HG02798 (cell line): Measurements from ENCODE around the gene TMEM98.
"Not testable (repeated sequence)": the region's sequence is repeated elsewhere in the genome, so short reads cannot be mapped to it uniquely, and the experiment has no call there.

Source experiments
- ATAC-seq: cut with Tn5 transposase; IDR thresholded peaks from one replicate; pipeline ENCODE4 v1.9.1; 2021; ENCODE audit warnings: mild to moderate bottlenecking; ENCODE audit not compliant: unreplicated experiment, poor library complexity

TMEM98 gene, protein sequence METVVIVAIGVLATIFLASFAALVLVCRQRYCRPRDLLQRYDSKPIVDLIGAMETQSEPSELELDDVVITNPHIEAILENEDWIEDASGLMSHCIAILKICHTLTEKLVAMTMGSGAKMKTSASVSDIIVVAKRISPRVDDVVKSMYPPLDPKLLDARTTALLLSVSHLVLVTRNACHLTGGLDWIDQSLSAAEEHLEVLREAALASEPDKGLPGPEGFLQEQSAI

GRCh38 chr17:32927724-32928585 is at the start of gene TMEM98:
Gene TMEM98, plus strand, starts transcription at chr17:32928153. Its CDS starts 3,376 bp downstream, at chr17:32931529.
- no peak for ATAC-seq

DNA sequence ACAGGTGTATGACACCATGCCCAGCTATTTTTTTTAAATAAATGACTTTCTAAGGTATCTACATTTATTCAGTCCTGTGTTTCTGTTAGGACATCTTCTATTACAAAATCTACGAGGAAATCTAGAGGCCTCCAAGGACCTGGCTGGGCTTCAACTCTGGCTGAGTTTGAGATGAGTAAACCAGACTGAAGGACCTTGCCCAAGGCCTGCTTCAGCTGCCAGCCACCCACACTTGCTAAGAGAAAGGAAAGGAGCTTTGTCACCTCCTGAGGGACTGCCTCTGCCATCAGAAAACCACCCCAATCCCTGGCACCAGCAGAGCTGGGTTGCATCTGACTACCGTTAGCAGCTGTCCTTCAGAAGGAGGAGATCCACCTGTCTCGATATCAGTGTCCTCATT is 49.7 kb upstream of the TMEM98 start:
- ATAC-seq: no peak

DNA sequence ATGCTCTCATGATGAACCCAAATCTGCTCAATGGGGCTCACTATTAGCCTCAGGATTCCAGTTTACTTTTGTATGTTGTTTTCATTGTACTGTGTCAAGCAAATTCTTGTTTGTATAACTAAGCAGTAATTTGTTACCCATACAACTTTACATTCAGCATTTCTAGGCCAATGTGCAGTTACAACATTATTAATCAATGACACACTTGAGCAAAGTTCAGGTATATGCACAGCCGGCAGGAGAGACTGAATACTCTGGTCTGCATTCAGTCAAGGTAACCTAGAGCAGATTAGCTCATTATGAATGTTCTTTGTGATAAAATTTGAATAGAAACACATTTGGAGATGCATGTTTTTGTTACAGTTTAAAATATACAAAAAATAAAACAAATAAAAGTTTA is 48.8 kb upstream of the TMEM98 start:
- no peak for ATAC-seq

GRCh38 chr17:32880671-32881453 is 47.1 kb upstream of the TMEM98 start:
- ATAC-seq: no peak

DNA sequence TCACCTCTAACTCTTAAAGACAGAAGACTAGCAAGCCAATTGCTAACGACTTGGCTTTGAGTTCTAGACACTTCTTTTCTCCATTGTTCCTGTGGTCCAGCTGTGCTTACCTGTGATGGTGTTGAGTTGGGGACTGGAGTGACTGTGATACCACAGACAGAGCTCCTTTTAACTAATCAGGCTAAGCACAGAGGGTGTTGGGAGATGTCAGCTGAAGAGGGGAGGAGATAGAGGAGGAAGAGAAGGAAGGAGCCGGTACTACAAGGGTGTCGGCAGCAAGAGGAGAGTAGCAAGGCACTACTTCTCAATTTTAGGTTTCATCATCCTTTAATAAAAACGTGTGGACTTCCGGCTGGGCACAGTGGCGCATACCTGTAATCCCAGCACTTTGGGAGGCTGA is 45.9 kb upstream of the TMEM98 start:
- no peak for ATAC-seq

DNA sequence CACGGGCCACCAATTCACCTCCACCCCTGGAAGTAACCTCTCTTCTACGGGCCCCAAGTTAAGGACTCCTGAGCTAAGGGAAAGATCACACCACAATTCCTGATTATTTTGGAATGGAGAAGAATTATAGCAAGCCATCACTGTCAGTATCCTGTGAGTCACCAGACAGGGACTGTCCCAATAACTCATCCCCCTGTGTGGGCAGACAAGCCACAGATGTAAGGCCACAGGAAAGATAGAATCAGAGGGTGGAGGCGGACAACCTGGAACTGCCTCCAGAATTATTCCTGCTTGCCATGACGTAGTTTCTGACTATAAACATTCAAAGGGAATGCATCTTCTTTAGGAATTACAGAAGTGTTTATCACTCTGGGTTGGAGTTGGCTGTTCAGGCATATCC is 45.2 kb upstream of the TMEM98 start:
- no peak for ATAC-seq

GRCh38 chr17:32886951-32887350 is 41.0 kb upstream of the TMEM98 start:
- ATAC-seq: not testable (repeated sequence)

GRCh38 chr17:32887410-32887809 is 40.5 kb upstream of the TMEM98 start:
- not testable (repeated sequence) for ATAC-seq

- ATAC-seq: no peak
Observed at GRCh38 chr17:32894245-32894644, 33.7 kb upstream of the TMEM98 start.

DNA sequence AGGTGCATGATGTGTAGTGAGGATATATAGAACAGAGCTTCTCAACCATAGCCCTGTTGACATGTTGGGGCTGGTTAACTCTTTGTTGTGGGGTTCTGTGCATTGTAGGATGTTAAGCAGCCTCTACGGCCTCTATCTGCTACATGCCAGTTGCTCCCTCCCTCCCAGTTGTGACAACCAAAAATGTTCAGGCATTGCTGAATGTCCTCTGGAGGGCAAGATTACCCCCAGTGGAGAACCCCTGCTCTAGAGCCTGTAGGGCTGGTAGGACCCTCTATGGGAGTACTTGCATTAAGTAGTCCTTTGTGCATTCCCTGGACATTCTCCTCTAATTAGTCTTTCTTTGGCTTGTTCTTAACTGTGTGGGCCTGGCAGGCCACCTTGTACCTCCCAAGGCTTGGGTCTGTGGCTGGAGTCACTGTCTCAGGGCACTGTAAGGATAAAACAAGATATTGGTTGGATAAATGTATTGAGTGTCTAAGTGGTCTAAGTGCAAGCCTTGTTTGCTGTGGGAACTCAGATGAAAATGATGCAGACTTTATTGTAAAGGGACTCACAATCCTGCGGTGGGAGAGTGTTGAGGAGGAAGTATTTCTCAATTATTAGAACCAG is 31.2 kb upstream of the TMEM98 start:
- no peak for ATAC-seq

GRCh38 chr17:32899236-32900013 is 28.5 kb upstream of the TMEM98 start:
- ATAC-seq: no peak

DNA sequence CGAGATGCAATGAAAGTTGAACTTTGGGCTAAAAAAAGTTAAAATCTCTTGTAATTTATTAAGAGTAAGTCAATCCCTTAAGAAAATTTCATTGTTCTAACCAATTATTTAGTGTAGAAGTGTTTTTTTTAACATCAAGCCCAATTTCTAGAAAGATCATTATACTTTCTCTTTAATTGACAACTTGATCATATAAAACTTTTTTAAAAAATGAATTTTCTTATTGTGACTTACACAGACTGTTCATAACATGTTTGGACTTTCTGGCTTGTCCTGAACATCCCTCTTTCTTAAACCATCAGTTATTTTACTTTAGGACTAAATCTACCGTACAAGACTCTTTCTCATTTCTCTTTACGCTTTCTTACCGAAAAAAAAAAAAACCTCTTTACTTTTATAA is 26.2 kb upstream of the TMEM98 start:
- no peak for ATAC-seq

DNA sequence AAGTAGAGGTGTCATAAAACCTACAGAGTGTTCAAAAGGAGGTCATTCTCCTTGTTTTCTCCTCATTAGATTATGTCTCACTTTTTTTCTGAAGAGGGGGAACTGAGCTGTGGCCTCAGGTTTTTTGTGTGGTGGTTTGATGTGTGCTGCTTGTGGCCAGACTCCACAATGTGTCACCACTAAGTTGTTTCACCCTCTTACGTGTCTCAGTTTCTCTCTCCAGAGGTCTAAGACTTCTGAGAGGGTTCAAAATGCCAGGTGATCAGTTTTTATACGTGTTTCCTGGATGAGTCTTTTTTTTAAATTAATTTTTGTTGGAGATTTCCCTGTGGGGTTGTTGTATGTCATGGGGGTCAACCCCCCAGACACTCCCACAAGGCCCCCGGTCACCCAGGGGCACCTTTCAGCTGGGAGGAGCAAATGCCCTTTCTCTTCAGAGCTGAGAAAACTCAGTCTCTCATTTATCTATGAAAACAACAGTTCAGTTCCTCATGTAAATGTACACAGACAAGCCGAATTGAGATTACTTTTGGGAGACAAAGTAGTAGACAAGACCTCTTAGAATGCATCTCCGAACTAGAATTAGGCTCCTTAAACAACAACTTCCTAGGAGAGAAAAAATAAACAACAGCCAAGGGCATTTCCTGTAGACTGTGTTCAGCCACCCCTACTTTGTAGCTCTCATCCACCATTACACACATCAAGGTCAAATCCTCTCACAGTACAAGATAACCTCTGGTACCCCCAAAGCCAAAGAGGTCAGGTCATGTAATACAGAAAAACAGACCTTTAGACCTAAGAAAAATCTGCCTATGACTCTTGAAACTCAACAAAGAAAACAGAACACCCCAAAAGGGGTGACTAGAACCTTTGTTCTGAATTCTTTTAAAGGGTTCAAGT is 23.9 kb upstream of the TMEM98 start:
- no peak for ATAC-seq

- ATAC-seq: no peak
Observed at GRCh38 chr17:32904891-32905290, 23.1 kb upstream of the TMEM98 start.

DNA sequence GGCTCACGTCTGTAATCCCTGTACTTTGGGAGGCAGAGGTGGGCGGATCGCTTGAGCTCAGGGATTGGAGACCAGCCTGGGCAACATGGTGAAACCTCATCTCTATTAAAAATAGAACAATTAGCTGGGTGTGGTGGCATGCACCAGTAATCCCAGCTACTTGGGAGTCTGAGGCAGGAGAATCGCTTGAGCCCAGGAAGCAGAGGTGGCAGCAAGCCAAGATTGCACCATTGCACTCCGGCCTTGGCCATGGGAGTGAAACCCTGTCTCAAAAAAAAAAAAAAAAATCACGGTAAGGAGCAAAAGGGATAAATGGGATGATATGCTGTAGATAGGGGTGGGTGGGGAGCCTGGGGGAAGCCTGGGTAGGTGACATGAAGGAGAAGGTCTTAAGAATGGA is 20.4 kb upstream of the TMEM98 start:
- ATAC-seq: no peak

GRCh38 chr17:32909787-32910369 is 18.1 kb upstream of the TMEM98 start:
- ATAC-seq: no peak

DNA sequence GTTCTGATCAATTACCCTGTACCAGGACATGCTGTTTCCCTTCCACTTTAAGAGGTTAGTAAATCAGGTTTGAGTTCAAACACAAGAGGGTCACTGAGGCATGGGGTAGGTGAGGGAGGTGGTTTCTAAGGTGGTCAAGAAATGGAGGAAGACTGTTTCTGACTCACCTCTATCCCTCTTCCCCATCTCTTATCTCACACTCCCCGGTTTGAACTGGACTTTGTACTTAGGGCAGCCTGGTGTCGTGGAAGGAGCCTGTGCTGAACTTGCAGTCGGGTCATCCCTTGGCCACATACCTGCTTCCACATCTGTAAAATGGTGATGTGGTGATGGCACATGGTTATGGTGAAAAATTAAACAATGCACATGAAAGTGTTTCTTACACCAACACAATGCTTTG is 17.2 kb upstream of the TMEM98 start:
- ATAC-seq: no peak

GRCh38 chr17:32912218-32912897 is 15.6 kb upstream of the TMEM98 start:
- no peak for ATAC-seq
